Right lobe of liver (tissue), 4 donors: ENCODE results near the gene NTN4.
A peak's percentile ranks its signal among the peaks of the same experiment; 100 is the strongest.

ENCODE experiments used
- POLR2A ChIP-seq: fragments of 450-650 bp; IDR thresholded peaks from one replicate; pipeline ENCODE4 v1.6.1; 2017; ENCODE audit warnings: antibody characterized with exemption, mild to moderate bottlenecking
- TF ChIP-seq, protein P1 (sequence below), 4 donors: fragments of 200-600 bp in 3 of 4; fragments of 450-650 bp in 1 of 4; IDR thresholded peaks; one replicate each; pipeline versions ENCODE4 v1.5.1 to v1.8.0; 2016 to 2022; ENCODE audit warnings: antibody characterized with exemption in 4 of 4, mild to moderate bottlenecking in 2 of 4
- donor health status: DM: no; HTN: no; CAD: no.
- donor health status: DM: no; HTN: no; CAD: no.
- donor health status: DM: no; HTN: yes; CAD: no.

DNA sequence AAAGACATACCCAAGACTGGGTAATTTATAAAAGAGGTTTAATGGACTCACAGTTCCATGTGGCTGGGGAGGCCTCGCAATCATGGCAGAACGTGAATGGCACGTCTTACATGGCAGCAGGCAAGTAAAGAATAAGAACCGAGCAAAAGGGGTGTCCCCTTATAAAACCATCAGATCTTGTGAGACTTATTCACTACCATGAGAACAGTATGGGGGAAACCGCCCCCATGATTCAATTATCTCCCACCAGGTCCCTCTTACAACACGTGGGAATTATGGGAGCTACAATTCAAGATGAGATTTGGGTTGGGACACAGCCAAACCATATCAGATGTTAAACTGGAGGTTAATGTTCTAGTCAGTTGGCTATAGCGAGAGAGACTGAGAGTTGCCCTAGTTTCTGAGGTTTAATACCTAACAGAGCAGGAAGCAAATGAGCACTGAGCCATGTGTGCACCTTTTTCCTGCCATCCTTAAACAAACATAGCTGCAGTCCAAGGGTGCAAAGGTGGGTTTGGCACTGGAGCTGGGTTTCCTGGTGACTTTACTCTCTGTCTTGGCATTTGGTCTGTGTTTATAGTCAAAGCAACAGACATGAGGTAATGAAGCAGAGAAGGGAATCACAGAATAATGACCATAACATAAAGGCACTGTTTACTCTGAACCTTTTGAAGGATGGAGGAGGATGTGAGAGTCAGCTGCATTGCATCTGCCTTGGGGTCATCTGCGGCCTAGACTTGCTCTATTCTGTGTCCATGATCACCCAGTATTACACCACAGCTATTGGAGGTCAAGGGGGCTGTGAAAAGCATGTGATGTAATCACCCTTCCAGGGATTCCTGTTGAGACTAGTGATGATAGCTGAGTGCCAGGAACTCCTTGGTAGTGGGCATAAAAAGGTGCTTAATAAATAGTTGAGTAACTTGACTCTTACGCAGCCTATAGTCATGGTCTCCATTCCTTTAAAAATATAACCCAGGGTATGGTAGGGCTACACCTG, 155.6 kb downstream of the NTN4 start:
- TF ChIP-seq, protein P1, sequence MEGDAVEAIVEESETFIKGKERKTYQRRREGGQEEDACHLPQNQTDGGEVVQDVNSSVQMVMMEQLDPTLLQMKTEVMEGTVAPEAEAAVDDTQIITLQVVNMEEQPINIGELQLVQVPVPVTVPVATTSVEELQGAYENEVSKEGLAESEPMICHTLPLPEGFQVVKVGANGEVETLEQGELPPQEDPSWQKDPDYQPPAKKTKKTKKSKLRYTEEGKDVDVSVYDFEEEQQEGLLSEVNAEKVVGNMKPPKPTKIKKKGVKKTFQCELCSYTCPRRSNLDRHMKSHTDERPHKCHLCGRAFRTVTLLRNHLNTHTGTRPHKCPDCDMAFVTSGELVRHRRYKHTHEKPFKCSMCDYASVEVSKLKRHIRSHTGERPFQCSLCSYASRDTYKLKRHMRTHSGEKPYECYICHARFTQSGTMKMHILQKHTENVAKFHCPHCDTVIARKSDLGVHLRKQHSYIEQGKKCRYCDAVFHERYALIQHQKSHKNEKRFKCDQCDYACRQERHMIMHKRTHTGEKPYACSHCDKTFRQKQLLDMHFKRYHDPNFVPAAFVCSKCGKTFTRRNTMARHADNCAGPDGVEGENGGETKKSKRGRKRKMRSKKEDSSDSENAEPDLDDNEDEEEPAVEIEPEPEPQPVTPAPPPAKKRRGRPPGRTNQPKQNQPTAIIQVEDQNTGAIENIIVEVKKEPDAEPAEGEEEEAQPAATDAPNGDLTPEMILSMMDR (IDR thresholded peaks at IDR 0.05), result no peak
- TF ChIP-seq POLR2A, result peak; percentile 26
